Ramos (cell line): ENCODE measurements around the gene ATF6.
"Not testable (repeated sequence)": the region's sequence is repeated elsewhere in the genome, so short reads cannot be mapped to it uniquely, and the experiment has no call there.

ENCODE experiments used
- in situ Hi-C: fragments of 300-500 bp; cut with MboI; formaldehyde crosslinking; loops from one replicate; pipeline ENCODE4 v1.14.3; 2022; ENCODE audit warnings: low sequenced_read_pairs; ENCODE audit not compliant: unreplicated experiment

ATF6 gene

GRCh38 chr1:161731241-161731640 is 34.9 kb upstream of the ATF6 start:
- in situ Hi-C loops: loop anchor here (25.0 kb wide), 1 partner anchor 94 kb away; the partner anchor contains the start of gene FCGR3B

GRCh38 chr1:161731981-161732718 is 34.0 kb upstream of the ATF6 start:
- in situ Hi-C loops: loop anchor here (25.0 kb wide), 1 partner anchor 95 kb away; the partner anchor contains the start of gene FCGR3B

- in situ Hi-C loops: loop anchor here (25.0 kb wide), 1 partner anchor 96 kb away; the partner anchor contains the start of gene FCGR3B
Measured at GRCh38 chr1:161733526-161733925, 32.6 kb upstream of the ATF6 start.

- in situ Hi-C loops: loop anchor here (25.0 kb wide), 1 partner anchor 99 kb away; the partner anchor contains the start of gene FCGR3B
Measured at GRCh38 chr1:161735837-161736236, 30.3 kb upstream of the ATF6 start.

- in situ Hi-C loops: loop anchor here (25.0 kb wide), 1 partner anchor 99 kb away; the partner anchor contains the start of gene FCGR3B
Measured at GRCh38 chr1:161736335-161736969, 29.7 kb upstream of the ATF6 start.

GRCh38 chr1:161737625-161738024 is 28.5 kb upstream of the ATF6 start:
- in situ Hi-C loops: loop anchor here (25.0 kb wide), 1 partner anchor 100 kb away; the partner anchor contains the start of gene FCGR3B

GRCh38 chr1:161738627-161739287 is 27.4 kb upstream of the ATF6 start:
- in situ Hi-C loops: loop anchor here (25.0 kb wide), 1 partner anchor 101 kb away; the partner anchor contains the start of gene FCGR3B

GRCh38 chr1:161739865-161740566 is 26.1 kb upstream of the ATF6 start:
- in situ Hi-C loops: loop anchor here (10.0 to 25.0 kb wide), 3 partner anchors 103 to 255 kb away; partner anchors contain the start of gene FCGR3B

- in situ Hi-C loops: loop anchor here (10.0 to 25.0 kb wide), 3 partner anchors 104 to 256 kb away; partner anchors contain the start of gene FCGR3B
Measured at GRCh38 chr1:161740921-161741320, 25.2 kb upstream of the ATF6 start.

- in situ Hi-C loops: loop anchor here (10.0 to 25.0 kb wide), 3 partner anchors 106 to 258 kb away; partner anchors contain the start of gene FCGR3B
Measured at GRCh38 chr1:161743231-161743630, 22.9 kb upstream of the ATF6 start.

- in situ Hi-C loops: loop anchor here (10.0 to 25.0 kb wide), 3 partner anchors 110 to 263 kb away; partner anchors contain the start of gene FCGR3B
Measured at GRCh38 chr1:161747801-161748200, 18.3 kb upstream of the ATF6 start.

- in situ Hi-C loops: loop anchor here (10.0 to 25.0 kb wide), 3 partner anchors 112 to 265 kb away; partner anchors contain the start of gene FCGR3B
Measured at GRCh38 chr1:161749509-161750407, 16.4 kb upstream of the ATF6 start, which contains the start of gene DUSP12. Gene DUSP12, plus strand, starts transcription at chr1:161749786. Its CDS starts 16 bp downstream, at chr1:161749802.

GRCh38 chr1:161763522-161764098 is 2.5 kb upstream of the ATF6 start:
- in situ Hi-C loops: no loop called here

- in situ Hi-C loops: no loop called here
Measured at GRCh38 chr1:161768461-161768860, 2.3 kb downstream of the ATF6 start.

GRCh38 chr1:161768986-161769672 is 3.0 kb downstream of the ATF6 start:
- in situ Hi-C loops: no loop called here

- in situ Hi-C loops: not testable (repeated sequence)
Measured at GRCh38 chr1:161769673-161770045, 3.5 kb downstream of the ATF6 start.

- in situ Hi-C loops: no loop called here
Measured at GRCh38 chr1:161770250-161770649, 4.1 kb downstream of the ATF6 start.

- in situ Hi-C loops: no loop called here
Measured at GRCh38 chr1:161771161-161771560, 5.0 kb downstream of the ATF6 start.
